Testis (tissue), 3 donors: ENCODE data around the gene EPHB1. TPM values are rescaled to one million over a fixed set of nuclear protein-coding genes. Genes with fewer than 3 reads are reported as not detected.

Experiments used
- DNase-seq: peaks from one replicate; pipeline ENCODE4 v3.0.0-alpha.2; 2019
- H3K27ac ChIP-seq, 2 donors: fragments of 200-600 bp; sonication (generic); one replicate each; pipeline ENCODE4 v1.5.1; 2019
- H3K27me3 ChIP-seq: fragments of 200-600 bp; sonication (generic); one replicate; pipeline ENCODE4 v1.5.1; 2019
- H3K36me3 ChIP-seq: fragments of 200-600 bp; sonication (generic); one replicate; pipeline ENCODE4 v1.5.1; 2017; ENCODE audit warnings: low read depth; ENCODE audit errors: missing control alignments
- H3K4me1 ChIP-seq: fragments of 200-600 bp; sonication (generic); one replicate; pipeline ENCODE4 v1.5.1; 2019
- H3K4me3 ChIP-seq, 2 donors: fragments of 200-600 bp; sonication (generic); one replicate each; pipeline ENCODE4 v1.5.1; 2017 to 2019
- H3K9me3 ChIP-seq: fragments of 200-600 bp; sonication (generic); one replicate; pipeline ENCODE4 v1.5.1; 2017
- POLR2A ChIP-seq: fragments of 450-650 bp; IDR thresholded peaks from one replicate; pipeline ENCODE4 v1.6.1; 2017; ENCODE audit warnings: antibody characterized with exemption, mild to moderate bottlenecking, moderate library complexity
- WGBS, 2 donors: methylation state at CpG; one replicate each; pipeline ENCODE4 v1.1.5; 2018; 5-methylcytosine and 5-hydroxymethylcytosine counted together
- intact Hi-C: fragments of 100-400 bp; cut with DNase I; formaldehyde crosslinking; loops from one replicate; pipeline ENCODE4 v1.15.1; 2023; ENCODE audit warnings: low total_unique reads
- polyA plus RNA-seq: library from polyadenylated mRNA; stranded (reverse); fragments of 350-450 nt; fragmentation: Illumina TruSeq; extraction: RNeasy Lipid Tissue Mini Kit (QIAGEN cat#74804); gene quantifications from one replicate; pipeline ENCODE4 v1.2.3, GENCODE V29; 2014; ENCODE audit warnings: low read depth, low replicate concordance; ENCODE audit not compliant: insufficient read depth
- total RNA-seq, 2 donors: library from RNA; depleted of rRNA; stranded (reverse); fragments of >200 nt; gene quantifications; one replicate each; pipeline ENCODE4 v1.2.3, GENCODE V29; 2016
- TF ChIP-seq, protein P1 (sequence below), 3 experiments: fragments of 450-650 bp in 2 of 3; fragments of 200-600 bp in 1 of 3; sonication (generic) in 1 of 3; IDR thresholded peaks; one replicate each; pipeline ENCODE4 v1.5.1; 2016 to 2019; ENCODE audit warnings: antibody characterized with exemption in 3 of 3, mild to moderate bottlenecking in 2 of 3, moderate library complexity in 1 of 3

The EPHB1 gene
- total and polyA plus RNA-seq, 3 donors from 2014 or later: 20.8 to 37.1 (median 31.3) TPM

DNA sequence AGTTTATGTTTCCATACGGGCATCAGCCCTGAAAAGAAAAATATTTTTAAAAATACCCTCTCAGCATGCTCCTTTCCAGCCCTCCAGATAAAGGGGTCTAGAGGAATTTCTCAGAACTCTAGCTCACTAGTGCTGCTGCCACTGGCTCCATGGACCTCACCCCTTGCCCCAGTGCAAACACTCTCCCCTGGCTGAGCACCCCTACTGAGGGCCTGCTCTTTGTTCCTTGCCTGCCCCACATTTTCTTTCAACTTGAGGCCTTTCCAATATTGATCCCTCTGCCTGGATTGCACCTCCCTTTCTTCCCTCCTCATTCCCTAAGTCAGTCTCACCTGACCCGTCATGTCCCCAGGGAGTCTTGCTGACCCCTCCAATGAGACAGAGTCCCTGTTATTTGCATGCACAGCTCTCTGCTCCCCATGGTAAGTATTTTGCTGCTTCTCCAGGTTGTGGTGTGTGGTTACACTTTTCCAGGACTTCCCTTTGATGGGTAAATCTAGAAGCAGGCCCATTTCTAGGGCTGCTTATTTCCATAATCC is 196.5 kb downstream of the EPHB1 start:
- Histone ChIP-seq H3K4me1 (no peaks in the 10 kb centered on the region), H3K9me3 (no peaks in the 10 kb centered on the region), H3K36me3 (no peaks in the 10 kb centered on the region), H3K27me3 (no peaks in the 10 kb centered on the region), H3K27ac (no peak overlapping the region), H3K4me3 (no peak overlapping the region)
- intact Hi-C loops: no loop called here
- TF ChIP-seq, protein P1, sequence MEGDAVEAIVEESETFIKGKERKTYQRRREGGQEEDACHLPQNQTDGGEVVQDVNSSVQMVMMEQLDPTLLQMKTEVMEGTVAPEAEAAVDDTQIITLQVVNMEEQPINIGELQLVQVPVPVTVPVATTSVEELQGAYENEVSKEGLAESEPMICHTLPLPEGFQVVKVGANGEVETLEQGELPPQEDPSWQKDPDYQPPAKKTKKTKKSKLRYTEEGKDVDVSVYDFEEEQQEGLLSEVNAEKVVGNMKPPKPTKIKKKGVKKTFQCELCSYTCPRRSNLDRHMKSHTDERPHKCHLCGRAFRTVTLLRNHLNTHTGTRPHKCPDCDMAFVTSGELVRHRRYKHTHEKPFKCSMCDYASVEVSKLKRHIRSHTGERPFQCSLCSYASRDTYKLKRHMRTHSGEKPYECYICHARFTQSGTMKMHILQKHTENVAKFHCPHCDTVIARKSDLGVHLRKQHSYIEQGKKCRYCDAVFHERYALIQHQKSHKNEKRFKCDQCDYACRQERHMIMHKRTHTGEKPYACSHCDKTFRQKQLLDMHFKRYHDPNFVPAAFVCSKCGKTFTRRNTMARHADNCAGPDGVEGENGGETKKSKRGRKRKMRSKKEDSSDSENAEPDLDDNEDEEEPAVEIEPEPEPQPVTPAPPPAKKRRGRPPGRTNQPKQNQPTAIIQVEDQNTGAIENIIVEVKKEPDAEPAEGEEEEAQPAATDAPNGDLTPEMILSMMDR (IDR thresholded peaks at IDR 0.05): no peak
- WGBS, 2 donors: 82 to 87% methylated on average over 2 of the region's 2 CpGs
- no peak for DNase-seq

DNA sequence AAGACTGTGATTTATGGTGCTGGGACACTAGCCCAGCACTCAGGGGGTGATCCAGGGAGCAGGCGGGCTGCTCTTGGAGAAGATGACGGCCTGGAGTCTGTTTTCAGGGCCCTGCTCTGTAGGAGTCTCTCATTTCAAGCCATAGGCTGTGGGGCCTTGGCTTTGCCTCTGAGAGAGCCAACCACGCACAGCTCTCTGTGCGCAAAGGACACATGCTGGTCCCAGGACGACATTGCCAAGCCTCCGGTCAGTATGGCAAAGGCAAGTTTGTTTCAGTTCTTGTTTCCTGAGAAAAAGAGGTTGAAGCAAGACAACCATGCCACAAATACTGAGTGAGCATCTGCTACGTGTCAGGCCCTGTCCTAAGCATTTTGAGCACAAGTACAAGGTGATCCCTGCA is 197.1 kb downstream of the EPHB1 start:
- peak; percentile 49 for DNase-seq
- Histone ChIP-seq H3K4me3 (no peak overlapping the region), H3K4me1 (no peaks in the 10 kb centered on the region), H3K9me3 (no peaks in the 10 kb centered on the region), H3K27ac (no peak overlapping the region), H3K27me3 (no peaks in the 10 kb centered on the region), H3K36me3 (no peaks in the 10 kb centered on the region)
- TF ChIP-seq, protein P1 (IDR thresholded peaks at IDR 0.05): no peak
- TF ChIP-seq POLR2A: no peak
- intact Hi-C loops: no loop called here
- 45 to 71% methylated on average over 7 of the region's 7 CpGs for WGBS, 2 donors

DNA sequence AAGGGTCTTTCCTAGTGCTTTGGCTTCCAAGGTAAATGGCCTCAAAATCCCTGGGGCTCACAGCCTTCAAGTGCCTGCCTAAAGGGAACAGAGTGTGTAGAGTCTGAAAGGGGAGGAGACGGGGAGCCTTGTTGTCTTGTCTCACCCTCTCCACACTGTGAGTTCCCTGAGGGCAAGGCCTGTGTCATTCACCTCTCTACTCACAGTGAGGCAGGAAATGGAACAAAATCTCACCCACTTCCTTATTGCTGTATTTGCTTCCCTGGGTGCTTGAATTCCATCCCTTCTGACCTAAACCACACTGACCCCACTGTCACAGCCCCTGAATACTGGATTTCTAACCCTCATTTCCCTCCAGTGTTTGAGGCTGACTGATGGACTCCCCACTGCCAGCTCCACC is 197.5 kb downstream of the EPHB1 start:
- no peak for DNase-seq
- WGBS, 2 donors: 0 to 14% methylated on average over 1 of the region's 1 CpG

DNA sequence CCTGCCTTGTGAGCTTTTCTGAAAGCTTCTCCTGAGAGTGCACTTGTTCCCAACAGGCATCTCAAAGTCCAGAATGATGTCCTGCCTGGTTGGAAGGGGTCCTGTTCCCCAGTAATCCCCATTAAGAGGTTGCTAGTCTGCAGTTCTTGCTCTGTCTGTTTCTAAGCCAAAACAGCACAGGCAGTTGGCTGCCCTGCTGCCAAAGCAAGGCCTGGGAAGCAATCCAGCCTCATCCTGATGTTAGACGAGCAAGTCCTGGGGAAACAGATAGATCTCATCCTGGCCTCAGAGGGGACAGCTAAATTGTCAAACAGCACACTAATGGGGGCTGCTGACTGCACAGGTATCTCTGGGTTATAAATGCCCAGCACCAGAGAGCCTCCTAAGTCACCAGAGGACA is 198.0 kb downstream of the EPHB1 start:
- H3K27ac ChIP-seq: peak overlapping the region in 1 of 2 donors; percentile 29

More for the DNA sequence above, 197.5 kb downstream of the EPHB1 start:
- H3K27me3 ChIP-seq: no peaks in the 10 kb centered on the region
- H3K27ac ChIP-seq: peak overlapping the region in 1 of 2 donors; percentile 29
- TF ChIP-seq, protein P1 (IDR thresholded peaks at IDR 0.05): no peak
- TF ChIP-seq POLR2A: no peak
- intact Hi-C loops: no loop called here
- no peak overlapping the region for H3K4me3 ChIP-seq
- H3K4me1 ChIP-seq: no peaks in the 10 kb centered on the region
- no peaks in the 10 kb centered on the region for H3K36me3 ChIP-seq
- H3K9me3 ChIP-seq: no peaks in the 10 kb centered on the region

DNA sequence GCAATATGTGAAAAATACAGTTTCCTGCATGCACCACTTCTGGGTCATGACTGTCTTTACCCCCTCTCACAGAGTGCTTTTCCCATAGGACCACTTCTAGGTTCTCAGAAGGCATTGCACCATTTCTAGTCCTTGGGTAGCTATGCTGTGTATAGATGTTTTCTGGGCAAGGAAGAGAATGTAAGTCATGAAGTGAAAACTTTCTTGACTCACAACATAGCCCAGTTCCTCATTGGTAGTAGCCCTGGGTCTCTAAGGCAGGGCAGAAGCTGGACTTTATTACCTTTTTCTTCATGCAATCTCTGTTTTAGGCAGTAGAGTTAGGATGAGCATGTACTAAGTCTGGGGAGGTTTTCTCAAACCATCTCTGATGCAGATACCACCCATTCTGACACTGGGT is 203.1 kb downstream of the EPHB1 start:
- no peak for DNase-seq
- Histone ChIP-seq H3K27me3 (no peaks in the 10 kb centered on the region), H3K4me1 (no peaks in the 10 kb centered on the region), H3K36me3 (no peaks in the 10 kb centered on the region), H3K27ac (no peak overlapping the region), H3K4me3 (no peak overlapping the region), H3K9me3 (no peaks in the 10 kb centered on the region)
- TF ChIP-seq, protein P1 (IDR thresholded peaks at IDR 0.05): no peak
- TF ChIP-seq POLR2A: no peak
- intact Hi-C loops: no loop called here

More for the DNA sequence above, 198.0 kb downstream of the EPHB1 start:
- Histone ChIP-seq H3K9me3 (no peaks in the 10 kb centered on the region), H3K36me3 (no peaks in the 10 kb centered on the region), H3K4me1 (no peaks in the 10 kb centered on the region), H3K4me3 (no peak overlapping the region), H3K27me3 (no peaks in the 10 kb centered on the region)
- intact Hi-C loops: no loop called here
- DNase-seq: no peak
- no peak for TF ChIP-seq POLR2A
- TF ChIP-seq, protein P1 (IDR thresholded peaks at IDR 0.05): no peak
- 47 to 50% methylated on average over 1 of the region's 1 CpG for WGBS, 2 donors
